Natural killer cell (primary cell): Measurements from ENCODE around the gene VANGL1. TPM values are rescaled to one million over a fixed set of nuclear protein-coding genes. Genes with fewer than 3 reads are reported as not detected.

Experiments used
- ATAC-seq, 3 donors: fragments of 150-1000 bp in 2 of 3; fragments of 200-7000 bp in 1 of 3; cut with Tn5 transposase; 1 replicate in 1 of 3; 2 replicates in 2 of 3; pipeline ENCODE4 v1.10.0; 2021; ENCODE audit warnings: mild to moderate bottlenecking in 2 of 3, moderate library complexity in 2 of 3
- DNase-seq, 2 donors: peaks; one replicate each; pipeline versions ENCODE4 v3.0.0 to v3.0.0-alpha.2; 2013 to 2021; ENCODE audit warnings: mixed read lengths in 1 of 2
- H3K27ac ChIP-seq: one replicate; pipeline ENCODE4 v1.5.1; 2013; ENCODE audit warnings: mild to moderate bottlenecking, low read length
- H3K27me3 ChIP-seq: one replicate; pipeline ENCODE4 v1.6.1; 2013; ENCODE audit warnings: low read length; ENCODE audit not compliant: control insufficient read depth, insufficient read depth
- H3K36me3 ChIP-seq: one replicate; pipeline ENCODE4 v1.6.1; 2013; ENCODE audit warnings: low read length; ENCODE audit not compliant: control insufficient read depth, insufficient read depth
- H3K4me1 ChIP-seq: one replicate; pipeline ENCODE4 v1.6.1; 2013; ENCODE audit warnings: low read length; ENCODE audit not compliant: control insufficient read depth, insufficient read depth
- H3K4me3 ChIP-seq: one replicate; pipeline ENCODE4 v1.5.1; 2013; ENCODE audit warnings: low read length
- H3K9me3 ChIP-seq: one replicate; pipeline ENCODE4 v1.6.1; 2013; ENCODE audit warnings: low read length; ENCODE audit not compliant: control insufficient read depth, insufficient read depth
- H3K27ac Mint-ChIP-seq, 2 donors: one replicate each; pipeline ENCODE4 v1.8.0; 2022; ENCODE audit warnings: mild to moderate bottlenecking in 2 of 2, mixed read lengths in 2 of 2, moderate library complexity in 1 of 2
- H3K27me3 Mint-ChIP-seq, 2 donors: one replicate each; pipeline ENCODE4 v1.8.0; 2022; ENCODE audit warnings: low read depth in 2 of 2, mixed read lengths in 2 of 2
- H3K36me3 Mint-ChIP-seq: one replicate; pipeline ENCODE4 v1.8.0; 2022; ENCODE audit warnings: mixed read lengths
- H3K4me1 Mint-ChIP-seq, 2 donors: one replicate each; pipeline ENCODE4 v1.8.0; 2022; ENCODE audit warnings: mixed read lengths in 2 of 2
- H3K4me3 Mint-ChIP-seq: one replicate; pipeline ENCODE4 v1.8.0; 2022; ENCODE audit warnings: mild to moderate bottlenecking, moderate library complexity, mixed read lengths
- H3K9me3 Mint-ChIP-seq, 2 donors: one replicate each; pipeline ENCODE4 v1.8.0; 2022; ENCODE audit warnings: mixed read lengths in 2 of 2
- CTCF ChIP-seq: fragments of 200-600 bp; IDR thresholded peaks from one replicate; pipeline ENCODE4 v1.8.0; 2022; ENCODE audit warnings: antibody characterized with exemption
- WGBS: methylation state at CpG from one replicate; pipeline ENCODE4 v1.1.7; 2013; ENCODE audit warnings: missing lambda C conversion rate; ENCODE audit not compliant: insufficient coverage; 5-methylcytosine and 5-hydroxymethylcytosine counted together
- intact Hi-C: fragments of 100-400 bp; cut with micrococcal nuclease; formaldehyde crosslinking; loops from one replicate; pipeline ENCODE4 v1.14.2; 2022
- total RNA-seq, 4 donors: library from RNA; stranded (reverse); fragments of 120-200 nt in 1 of 4; gene quantifications; one replicate each; pipeline versions ENCODE4 v1.2.3 to v1.2.4, GENCODE V29; 2013 to 2022

VANGL1 gene
- total RNA-seq, 3 donors from 2014 or later (not counting 1 experiment from before 2014, with no cell fraction given) = 6.4 to 14.8 (median 10.3) TPM

DNA sequence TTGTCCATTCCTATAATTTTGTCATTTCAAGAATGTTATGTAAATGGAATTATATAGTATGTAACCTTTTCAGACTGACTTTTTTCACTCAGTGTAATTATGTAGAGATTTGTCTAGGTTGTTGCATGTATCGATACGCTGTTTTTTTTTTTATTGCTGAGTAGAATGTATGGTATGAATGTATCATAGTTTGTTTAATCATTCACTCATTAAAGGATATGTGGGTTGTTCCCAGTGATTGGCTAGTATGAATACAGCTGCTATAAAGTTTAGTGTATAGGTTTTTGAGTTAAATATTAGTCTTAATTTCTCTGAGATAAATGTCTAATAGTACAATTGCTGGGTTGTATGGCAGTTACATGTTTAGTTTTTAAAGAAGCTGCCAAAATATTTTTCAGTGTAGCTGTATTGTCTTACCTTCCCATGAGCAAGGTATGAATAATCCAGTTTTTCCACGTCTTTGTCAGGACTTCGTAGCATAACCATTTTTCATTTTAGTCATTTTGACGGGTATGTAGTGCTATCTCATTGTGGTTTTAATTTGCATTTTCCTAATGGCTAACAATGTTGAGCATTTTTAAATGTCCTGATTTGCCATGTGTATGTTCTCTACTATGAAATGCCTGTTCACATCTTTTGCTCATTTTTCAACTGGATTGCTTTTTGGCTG, 104.4 kb downstream of the VANGL1 start:
- H3K27me3 Mint-ChIP-seq = peaks cover 10 to 31% of the 10 kb centered on the region in 2 donors
- Histone ChIP-seq H3K4me1 (no peaks in the 10 kb centered on the region), H3K9me3 (no peaks in the 10 kb centered on the region), H3K4me3 (no peak overlapping the region), H3K36me3 (no peaks in the 10 kb centered on the region), H3K27ac (no peak overlapping the region), H3K27me3 (no peaks in the 10 kb centered on the region)
- intact Hi-C loops = no loop called here
- no peak overlapping the region for H3K27ac Mint-ChIP-seq
- 7% methylated on average over 3 of the region's 5 CpGs for WGBS
- TF ChIP-seq CTCF = no peak
- no peak for DNase-seq
- H3K4me3 Mint-ChIP-seq = no peak overlapping the region
- no peaks in the 10 kb centered on the region for H3K4me1 Mint-ChIP-seq
- no peaks in the 10 kb centered on the region for H3K9me3 Mint-ChIP-seq
- no peak for ATAC-seq
- H3K36me3 Mint-ChIP-seq = no peaks in the 10 kb centered on the region

Other genes starting within 250 kb of the VANGL1 start
- gene CASQ2, start 126.7 kb downstream of the VANGL1 start, total RNA-seq = not detected
- not detected for gene NHLH2, start 199.2 kb downstream of the VANGL1 start, total RNA-seq